Heart left ventricle (tissue), 16 donors: ENCODE data around the gene SLIT1. TPM values are rescaled to one million over a fixed set of nuclear protein-coding genes. Genes with fewer than 3 reads are reported as not detected.

Experiments
- ATAC-seq, 4 donors: fragments of 200-7000 bp; cut with Tn5 transposase; one replicate each; pipeline ENCODE4 v1.9.1; 2020 to 2022; ENCODE audit warnings: moderate library complexity in 4 of 4, mild to moderate bottlenecking in 3 of 4, moderate number of reproducible peaks in 1 of 4
- DNase-seq, 5 donors: peaks; one replicate each; pipeline ENCODE4 v3.0.0-alpha.2; 2020
- H3K27ac ChIP-seq, 12 donors: fragments of 200-600 bp; sonication (generic) in 4 of 12; one replicate each; pipeline versions ENCODE4 v1.5.0 to v1.8.0; 2016 to 2022; ENCODE audit warnings: mild to moderate bottlenecking in 2 of 12
- H3K27me3 ChIP-seq, 9 donors: fragments of 200-600 bp; sonication (generic) in 2 of 9; one replicate each; pipeline versions ENCODE4 v1.5.1 to v1.8.0; 2016 to 2022; ENCODE audit warnings: mild to moderate bottlenecking in 3 of 9
- H3K36me3 ChIP-seq, 9 donors: fragments of 200-600 bp; sonication (generic) in 2 of 9; one replicate each; pipeline versions ENCODE4 v1.5.0 to v1.8.0; 2018 to 2022; ENCODE audit warnings: mild to moderate bottlenecking in 2 of 9
- H3K4me1 ChIP-seq, 12 donors: fragments of 200-600 bp; sonication (generic) in 4 of 12; one replicate each; pipeline versions ENCODE4 v1.5.0 to v1.8.0; 2016 to 2022; ENCODE audit warnings: mild to moderate bottlenecking in 3 of 12
- H3K4me3 ChIP-seq, 12 donors: fragments of 200-600 bp; sonication (generic) in 4 of 12; one replicate each; pipeline versions ENCODE4 v1.5.0 to v1.8.0; 2017 to 2022; ENCODE audit warnings: mild to moderate bottlenecking in 9 of 12, moderate library complexity in 4 of 12
- H3K9me3 ChIP-seq, 12 donors: fragments of 200-600 bp; sonication (generic) in 4 of 12; one replicate each; pipeline versions ENCODE4 v1.5.0 to v1.8.0; 2016 to 2022; ENCODE audit warnings: mild to moderate bottlenecking in 1 of 12
- POLR2A ChIP-seq, 2 donors: fragments of 450-650 bp; IDR thresholded peaks; one replicate each; pipeline ENCODE4 v1.6.1; 2017; ENCODE audit warnings: antibody characterized with exemption in 2 of 2, mild to moderate bottlenecking in 2 of 2, moderate library complexity in 2 of 2
- WGBS, 4 donors: extraction: QIAGEN DNeasy Blood & Tissue Kit in 2 of 4; methylation state at CpG; one replicate each; pipeline versions ENCODE4 v1.1.5 to v1.1.7; 2013 to 2018; 5-methylcytosine and 5-hydroxymethylcytosine counted together
- intact Hi-C, 10 donors: fragments of 100-400 bp; cut with DNase I; formaldehyde crosslinking; loops; one replicate each; pipeline versions ENCODE4 v1.11.1 to v1.14.2; 2022
- polyA plus RNA-seq, 2 donors: library from polyadenylated mRNA; stranded (reverse); fragments of 200-250 nt; gene quantifications; one replicate each; pipeline ENCODE4 v1.2.3, GENCODE V29; 2013
- total RNA-seq, 9 donors: library from RNA; depleted of rRNA in 2 of 9; stranded (reverse); fragments of >200 nt in 2 of 9; fragmentation: NEBNext Ultra II Directional in 3 of 9; extraction: Animal tissue kit (Norgen Biotek cat#: 25700) in 3 of 9; gene quantifications; one replicate each; pipeline versions ENCODE4 v1.1.0 to v1.2.4, GENCODE V29; 2016 to 2023
- TF ChIP-seq, protein P1 (sequence below), 12 donors: fragments of 200-600 bp; sonication (generic) in 4 of 12; IDR thresholded peaks; one replicate each; pipeline versions ENCODE4 v1.5.0 to v1.8.0; 2018 to 2022; ENCODE audit warnings: antibody characterized with exemption in 12 of 12, mild to moderate bottlenecking in 5 of 12
- donor health status: ischemic (EF 13 %, LVEDD 7.1; RV severe dilation, severe dysfunction).
- donor health status: healthy with polysubstance abuse.
- donor health status: DM: no; HTN: yes; CAD: no.
- donor health status: DM: no; HTN: no; CAD: no.
- donor health status: ischemic (EF 25% LVEDD 6.9; RV normal size, moderate dysfunction).
- donor health status: ischemic (EF 25% LVEDD 5.7; RV mildly dilated, moderate dysfunction).
- donor health status: healthy.
- donor health status: DM: yes; HTN: yes; CAD: no.
- donor health status: ischemic (EF 35%, LVEDD 5.7; RV mildly dilated, moderate dysfunction).
- donor health status: nonischemic (EF 11% LVEDD 7.7; RV severe dilation, severe dysfunction).
- donor health status: DM: yes; HTN: yes; CAD: no.
- donor health status: PGD.
- donor health status: ischemic (EF 29% LVEDD 5.4; RV normal size, mild dysfunction).
- donor health status: nonischemic (EF 23%, LVEDD 6.1; RV moderate dilation, normal function).

The SLIT1 gene
- total and polyA plus RNA-seq, 11 donors: 0.04 to 0.61 (median 0.12) TPM

DNA sequence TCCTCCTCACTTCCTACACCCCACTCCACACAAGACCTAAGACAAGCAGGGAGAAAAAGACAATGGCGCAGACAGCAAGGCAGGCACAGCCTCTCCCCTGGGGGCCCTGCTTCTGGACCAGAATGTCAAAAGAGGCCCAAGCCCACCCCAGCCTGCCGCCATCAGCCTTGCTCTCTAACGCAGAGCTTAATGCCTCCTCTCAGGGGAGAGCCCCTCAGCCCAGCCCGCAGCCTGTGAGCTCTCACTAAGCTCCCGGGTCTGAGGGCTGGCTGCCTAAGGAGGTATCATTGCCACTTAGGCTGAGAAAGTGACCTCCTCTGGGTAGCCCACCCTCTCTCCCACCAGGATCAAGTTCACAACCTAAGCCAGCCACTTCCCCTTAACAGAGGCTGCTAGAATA is 16.7 kb downstream of the SLIT1 start:
- H3K27ac ChIP-seq: no peak overlapping the region
- no peak overlapping the region for H3K4me3 ChIP-seq
- 64 to 81% (median 71%) methylated on average over 5 of the region's 5 CpGs for WGBS, 4 donors
- no peaks in the 10 kb centered on the region for H3K27me3 ChIP-seq
- DNase-seq (no peak), ATAC-seq (no peak)
- H3K36me3 ChIP-seq: no peaks in the 10 kb centered on the region
- intact Hi-C loops: no loop called here
- no peaks in the 10 kb centered on the region for H3K9me3 ChIP-seq
- TF ChIP-seq, protein P1, sequence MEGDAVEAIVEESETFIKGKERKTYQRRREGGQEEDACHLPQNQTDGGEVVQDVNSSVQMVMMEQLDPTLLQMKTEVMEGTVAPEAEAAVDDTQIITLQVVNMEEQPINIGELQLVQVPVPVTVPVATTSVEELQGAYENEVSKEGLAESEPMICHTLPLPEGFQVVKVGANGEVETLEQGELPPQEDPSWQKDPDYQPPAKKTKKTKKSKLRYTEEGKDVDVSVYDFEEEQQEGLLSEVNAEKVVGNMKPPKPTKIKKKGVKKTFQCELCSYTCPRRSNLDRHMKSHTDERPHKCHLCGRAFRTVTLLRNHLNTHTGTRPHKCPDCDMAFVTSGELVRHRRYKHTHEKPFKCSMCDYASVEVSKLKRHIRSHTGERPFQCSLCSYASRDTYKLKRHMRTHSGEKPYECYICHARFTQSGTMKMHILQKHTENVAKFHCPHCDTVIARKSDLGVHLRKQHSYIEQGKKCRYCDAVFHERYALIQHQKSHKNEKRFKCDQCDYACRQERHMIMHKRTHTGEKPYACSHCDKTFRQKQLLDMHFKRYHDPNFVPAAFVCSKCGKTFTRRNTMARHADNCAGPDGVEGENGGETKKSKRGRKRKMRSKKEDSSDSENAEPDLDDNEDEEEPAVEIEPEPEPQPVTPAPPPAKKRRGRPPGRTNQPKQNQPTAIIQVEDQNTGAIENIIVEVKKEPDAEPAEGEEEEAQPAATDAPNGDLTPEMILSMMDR (IDR thresholded peaks at IDR 0.05): no peak
- TF ChIP-seq POLR2A (IDR thresholded peaks at IDR 0.05): no peak
- H3K4me1 ChIP-seq: no peaks in the 10 kb centered on the region

DNA sequence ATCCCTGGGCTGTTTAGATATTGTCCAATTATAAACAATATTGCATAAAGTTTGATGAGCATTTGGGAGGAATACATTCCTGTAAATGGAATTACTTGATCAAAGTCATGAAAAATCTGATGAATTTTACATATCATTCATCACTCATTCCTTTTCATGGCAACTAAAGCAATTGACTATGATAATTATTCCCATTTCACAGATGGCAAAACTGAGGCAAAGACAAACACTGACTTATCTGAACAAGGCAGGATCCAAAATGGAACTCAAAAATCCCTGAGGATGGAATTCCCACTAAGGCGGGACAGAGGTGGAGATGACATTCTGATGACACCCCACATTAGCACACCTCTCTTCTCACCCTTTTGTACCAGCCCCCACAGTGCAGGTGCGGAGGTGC is 17.1 kb downstream of the SLIT1 start:
- H3K27me3 ChIP-seq: no peaks in the 10 kb centered on the region
- WGBS, 4 donors: 81 to 93% (median 91%) methylated on average over 2 of the region's 2 CpGs
- TF ChIP-seq, protein P1 (IDR thresholded peaks at IDR 0.05): no peak
- TF ChIP-seq POLR2A (IDR thresholded peaks at IDR 0.05): no peak
- intact Hi-C loops: no loop called here
- no peak for DNase-seq
- ATAC-seq: no peak
- no peaks in the 10 kb centered on the region for H3K4me1 ChIP-seq
- no peak overlapping the region for H3K4me3 ChIP-seq
- H3K9me3 ChIP-seq: no peaks in the 10 kb centered on the region
- H3K27ac ChIP-seq: no peak overlapping the region
- H3K36me3 ChIP-seq: no peaks in the 10 kb centered on the region

DNA sequence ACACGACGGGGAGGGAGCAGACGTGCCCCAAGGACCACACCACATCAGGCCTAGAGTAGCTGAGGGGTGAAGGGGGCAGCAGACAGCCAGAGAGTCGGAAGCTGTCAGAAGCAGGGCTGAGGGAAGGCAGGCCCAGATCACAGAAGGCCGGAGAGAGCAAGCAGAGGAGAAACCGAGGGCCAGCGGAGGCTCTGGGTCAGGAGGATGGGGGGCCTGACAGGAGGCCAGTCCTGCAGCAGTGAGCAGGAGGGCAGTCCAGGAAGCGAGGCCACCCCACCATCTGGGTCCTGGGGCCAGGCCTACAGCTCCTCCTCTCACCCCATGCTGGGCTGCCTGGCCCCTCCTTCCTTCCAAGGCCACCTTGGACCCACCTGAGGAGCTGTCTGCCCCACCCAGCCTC is 20.3 kb downstream of the SLIT1 start:
- TF ChIP-seq POLR2A (IDR thresholded peaks at IDR 0.05): no peak
- TF ChIP-seq, protein P1 (IDR thresholded peaks at IDR 0.05): no peak
- no peaks in the 10 kb centered on the region for H3K4me1 ChIP-seq
- intact Hi-C loops: no loop called here
- DNase-seq (no peak), ATAC-seq (no peak)
- no peak overlapping the region for H3K4me3 ChIP-seq
- no peaks in the 10 kb centered on the region for H3K36me3 ChIP-seq
- H3K9me3 ChIP-seq: no peaks in the 10 kb centered on the region
- no peak overlapping the region for H3K27ac ChIP-seq
- H3K27me3 ChIP-seq: no peaks in the 10 kb centered on the region
- WGBS, 4 donors: 83 to 88% (median 87%) methylated on average over 8 of the region's 8 CpGs

DNA sequence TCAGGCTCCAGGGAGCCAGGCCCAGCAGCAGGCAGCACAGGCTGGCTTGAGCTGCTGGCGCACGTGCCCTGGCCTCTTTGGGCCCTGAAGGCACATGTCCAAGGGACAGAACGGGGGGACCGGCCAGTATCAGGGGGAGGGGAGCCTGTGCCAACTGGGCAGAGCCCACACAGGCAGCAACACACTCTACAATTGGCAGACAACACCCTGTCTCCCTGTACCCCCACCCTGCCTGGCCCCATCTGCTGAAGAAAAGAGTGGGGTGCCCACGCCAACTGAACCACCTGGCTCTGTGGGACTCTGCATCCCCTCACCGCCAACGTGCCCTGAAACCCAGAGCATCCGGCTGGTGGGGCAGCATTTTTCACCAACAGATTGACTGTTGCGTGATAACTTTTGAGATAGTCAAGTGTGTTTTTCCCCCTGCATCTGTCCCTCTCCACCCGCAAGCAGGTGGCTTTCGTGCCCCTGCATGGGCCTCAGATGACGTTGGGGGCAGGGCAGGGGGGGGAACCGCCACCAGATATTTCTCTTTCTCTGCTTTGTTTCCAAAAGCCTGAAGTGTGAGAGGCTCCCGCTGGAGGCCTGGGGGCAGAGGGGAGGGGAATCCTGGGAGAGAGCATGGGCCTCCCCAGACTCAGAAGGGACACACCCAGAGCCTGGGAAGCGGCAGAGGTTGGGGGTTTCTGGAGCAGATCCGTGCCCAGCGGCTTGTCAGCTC is 21.8 kb downstream of the SLIT1 start:
- Histone ChIP-seq H3K36me3 (no peaks in the 10 kb centered on the region), H3K9me3 (no peaks in the 10 kb centered on the region), H3K27ac (no peak overlapping the region), H3K4me1 (no peaks in the 10 kb centered on the region), H3K27me3 (no peaks in the 10 kb centered on the region), H3K4me3 (no peak overlapping the region)
- WGBS, 4 donors: 79 to 85% (median 82%) methylated on average over 12 to 17 of the region's 17 CpGs
- DNase-seq: no peak
- no peak for TF ChIP-seq POLR2A (IDR thresholded peaks at IDR 0.05)
- no peak for ATAC-seq
- intact Hi-C loops: no loop called here

DNA sequence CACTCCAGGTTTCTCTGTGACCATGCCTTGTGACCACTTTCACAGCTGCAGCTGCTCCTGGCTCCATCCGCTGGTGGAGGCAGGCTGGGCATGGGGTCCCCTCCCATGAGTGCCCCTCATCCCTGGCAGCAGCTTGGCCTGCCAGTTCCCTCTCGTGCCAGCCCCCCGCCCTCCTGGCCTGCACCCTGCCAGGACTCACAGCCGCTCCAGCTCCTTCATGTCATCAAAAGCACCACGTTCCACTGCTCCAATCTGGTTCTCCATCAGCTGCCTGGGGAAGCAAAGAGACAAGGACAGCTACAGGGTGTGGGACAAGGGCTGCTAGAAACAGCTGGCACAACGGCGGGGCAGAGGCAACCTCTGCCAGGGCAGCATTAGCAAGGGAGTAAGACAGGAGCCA is 22.6 kb downstream of the SLIT1 start:
- H3K27me3 ChIP-seq: no peaks in the 10 kb centered on the region
- intact Hi-C loops: no loop called here
- ATAC-seq: no peak

More for the DNA sequence above, 22.6 kb downstream of the SLIT1 start:
- no peak overlapping the region for H3K27ac ChIP-seq
- TF ChIP-seq, protein P1 (IDR thresholded peaks at IDR 0.05): no peak
- no peak for TF ChIP-seq POLR2A (IDR thresholded peaks at IDR 0.05)
- 88 to 94% (median 90%) methylated on average over 7 of the region's 7 CpGs for WGBS, 4 donors
- no peaks in the 10 kb centered on the region for H3K9me3 ChIP-seq
- H3K4me3 ChIP-seq: no peak overlapping the region
- DNase-seq: peak in 1 of 5 donors; percentile 44
- H3K4me1 ChIP-seq: no peaks in the 10 kb centered on the region
- no peaks in the 10 kb centered on the region for H3K36me3 ChIP-seq
